Ishikawa (cell line): Measurements from ENCODE around the gene EMSY.

Experiments used
- CEBPB ChIP-seq: IDR thresholded peaks from 2 replicates; pipeline ENCODE4 v1.6.1; 2012
- CREB1 ChIP-seq: IDR thresholded peaks from 2 replicates; pipeline ENCODE4 v1.6.1; 2012; ENCODE audit warnings: low read depth
- EGR1 ChIP-seq: IDR thresholded peaks from 2 replicates; pipeline ENCODE4 v1.6.1; 2012
- EP300 ChIP-seq: IDR thresholded peaks from 2 replicates; pipeline ENCODE4 v1.6.1; 2012; ENCODE audit warnings: borderline replicate concordance
- FOXM1 ChIP-seq: IDR thresholded peaks from 2 replicates; pipeline ENCODE4 v1.6.1; 2012; ENCODE audit warnings: low read depth, borderline replicate concordance
- NFIC ChIP-seq: IDR thresholded peaks from 2 replicates; pipeline ENCODE4 v1.6.1; 2012
- RAD21 ChIP-seq: IDR thresholded peaks from 2 replicates; pipeline ENCODE4 v1.6.1; 2012; ENCODE audit warnings: low read depth
- TAF1 ChIP-seq: IDR thresholded peaks from 2 replicates; pipeline ENCODE4 v1.6.1; 2012; ENCODE audit warnings: low read depth, mild to moderate bottlenecking
- TCF12 ChIP-seq: IDR thresholded peaks from 2 replicates; pipeline ENCODE4 v1.6.1; 2012; ENCODE audit warnings: low read depth
- TEAD4 ChIP-seq: IDR thresholded peaks from 2 replicates; pipeline ENCODE4 v1.6.1; 2012
- YY1 ChIP-seq: IDR thresholded peaks from 2 replicates; pipeline ENCODE4 v1.6.1; 2012; ENCODE audit warnings: low read depth
- ZBTB7A ChIP-seq: IDR thresholded peaks from 2 replicates; pipeline ENCODE4 v1.6.1; 2012; ENCODE audit warnings: low read depth
- TF ChIP-seq, protein P1 (sequence below): IDR thresholded peaks from 2 replicates; pipeline ENCODE4 v1.6.1; 2012; ENCODE audit warnings: low read depth, mild to moderate bottlenecking
- TF ChIP-seq, protein P2 (sequence below): IDR thresholded peaks from 2 replicates; pipeline ENCODE4 v1.6.1; 2012
- TF ChIP-seq, protein P3 (sequence below): IDR thresholded peaks from 2 replicates; pipeline ENCODE4 v1.6.1; 2012

The EMSY gene

DNA sequence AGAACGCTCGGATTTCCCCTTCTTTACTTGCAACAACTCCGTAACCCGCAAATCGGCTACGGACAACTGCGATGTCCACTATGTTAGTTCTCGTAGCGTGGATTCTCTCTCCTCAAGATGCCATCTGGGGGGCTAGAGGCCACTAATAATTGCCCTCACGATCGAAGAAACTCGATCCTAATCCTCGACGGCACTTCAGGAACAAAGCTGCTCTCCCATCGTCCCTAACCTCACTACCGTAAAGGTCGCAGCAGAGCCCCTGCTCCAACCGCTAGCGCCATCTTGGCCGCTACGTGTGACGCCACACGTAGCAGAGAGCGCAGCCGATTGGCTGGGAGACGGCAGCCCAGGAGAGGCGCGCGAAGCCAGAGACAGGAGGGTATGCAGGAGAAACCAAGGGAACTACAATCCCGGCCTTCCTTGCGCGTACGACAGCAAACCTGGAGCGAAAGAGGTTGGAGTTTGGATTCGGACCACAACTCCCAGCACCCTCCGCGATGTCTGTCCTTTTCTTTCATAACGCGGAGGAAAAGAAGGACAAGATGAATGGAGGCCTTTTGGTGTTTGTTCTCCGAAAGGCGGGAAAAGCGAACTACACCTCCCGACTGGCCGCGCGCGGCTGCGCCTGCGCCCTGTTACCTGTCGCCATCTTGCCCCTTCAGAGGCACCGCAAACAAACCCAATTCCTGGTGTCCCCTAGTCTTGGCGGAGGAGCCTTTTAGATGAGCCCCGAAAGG is at the start of gene EMSY:
TSS of gene EMSY (plus strand) at position 635 of the 737 bp plus-strand sequence. CDS start 1,921 bp downstream, outside the sequence.
- TF ChIP-seq NFIC (no peak), ZBTB7A (no peak), TAF1 (peak; percentile 99), EP300 (no peak; the same call in 1 of the 2 replicates), FOXM1 (peak; percentile 35; the same call in 1 of the 2 replicates), CEBPB (peak; percentile 20; the same call in 1 of the 2 replicates), EGR1 (peak; percentile 18; the same call in 1 of the 2 replicates), CREB1 (peak; percentile 83), TEAD4 (no peak), TCF12 (peak; percentile 44; the same call in 1 of the 2 replicates), YY1 (peak; percentile 94), RAD21 (no peak)
- TF ChIP-seq, protein P1, sequence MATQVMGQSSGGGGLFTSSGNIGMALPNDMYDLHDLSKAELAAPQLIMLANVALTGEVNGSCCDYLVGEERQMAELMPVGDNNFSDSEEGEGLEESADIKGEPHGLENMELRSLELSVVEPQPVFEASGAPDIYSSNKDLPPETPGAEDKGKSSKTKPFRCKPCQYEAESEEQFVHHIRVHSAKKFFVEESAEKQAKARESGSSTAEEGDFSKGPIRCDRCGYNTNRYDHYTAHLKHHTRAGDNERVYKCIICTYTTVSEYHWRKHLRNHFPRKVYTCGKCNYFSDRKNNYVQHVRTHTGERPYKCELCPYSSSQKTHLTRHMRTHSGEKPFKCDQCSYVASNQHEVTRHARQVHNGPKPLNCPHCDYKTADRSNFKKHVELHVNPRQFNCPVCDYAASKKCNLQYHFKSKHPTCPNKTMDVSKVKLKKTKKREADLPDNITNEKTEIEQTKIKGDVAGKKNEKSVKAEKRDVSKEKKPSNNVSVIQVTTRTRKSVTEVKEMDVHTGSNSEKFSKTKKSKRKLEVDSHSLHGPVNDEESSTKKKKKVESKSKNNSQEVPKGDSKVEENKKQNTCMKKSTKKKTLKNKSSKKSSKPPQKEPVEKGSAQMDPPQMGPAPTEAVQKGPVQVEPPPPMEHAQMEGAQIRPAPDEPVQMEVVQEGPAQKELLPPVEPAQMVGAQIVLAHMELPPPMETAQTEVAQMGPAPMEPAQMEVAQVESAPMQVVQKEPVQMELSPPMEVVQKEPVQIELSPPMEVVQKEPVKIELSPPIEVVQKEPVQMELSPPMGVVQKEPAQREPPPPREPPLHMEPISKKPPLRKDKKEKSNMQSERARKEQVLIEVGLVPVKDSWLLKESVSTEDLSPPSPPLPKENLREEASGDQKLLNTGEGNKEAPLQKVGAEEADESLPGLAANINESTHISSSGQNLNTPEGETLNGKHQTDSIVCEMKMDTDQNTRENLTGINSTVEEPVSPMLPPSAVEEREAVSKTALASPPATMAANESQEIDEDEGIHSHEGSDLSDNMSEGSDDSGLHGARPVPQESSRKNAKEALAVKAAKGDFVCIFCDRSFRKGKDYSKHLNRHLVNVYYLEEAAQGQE = no peak
- TF ChIP-seq, protein P2, sequence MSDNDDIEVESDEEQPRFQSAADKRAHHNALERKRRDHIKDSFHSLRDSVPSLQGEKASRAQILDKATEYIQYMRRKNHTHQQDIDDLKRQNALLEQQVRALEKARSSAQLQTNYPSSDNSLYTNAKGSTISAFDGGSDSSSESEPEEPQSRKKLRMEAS = peak; percentile 60
- TF ChIP-seq, protein P3, sequence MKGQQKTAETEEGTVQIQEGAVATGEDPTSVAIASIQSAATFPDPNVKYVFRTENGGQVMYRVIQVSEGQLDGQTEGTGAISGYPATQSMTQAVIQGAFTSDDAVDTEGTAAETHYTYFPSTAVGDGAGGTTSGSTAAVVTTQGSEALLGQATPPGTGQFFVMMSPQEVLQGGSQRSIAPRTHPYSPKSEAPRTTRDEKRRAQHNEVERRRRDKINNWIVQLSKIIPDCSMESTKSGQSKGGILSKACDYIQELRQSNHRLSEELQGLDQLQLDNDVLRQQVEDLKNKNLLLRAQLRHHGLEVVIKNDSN = no peak

DNA sequence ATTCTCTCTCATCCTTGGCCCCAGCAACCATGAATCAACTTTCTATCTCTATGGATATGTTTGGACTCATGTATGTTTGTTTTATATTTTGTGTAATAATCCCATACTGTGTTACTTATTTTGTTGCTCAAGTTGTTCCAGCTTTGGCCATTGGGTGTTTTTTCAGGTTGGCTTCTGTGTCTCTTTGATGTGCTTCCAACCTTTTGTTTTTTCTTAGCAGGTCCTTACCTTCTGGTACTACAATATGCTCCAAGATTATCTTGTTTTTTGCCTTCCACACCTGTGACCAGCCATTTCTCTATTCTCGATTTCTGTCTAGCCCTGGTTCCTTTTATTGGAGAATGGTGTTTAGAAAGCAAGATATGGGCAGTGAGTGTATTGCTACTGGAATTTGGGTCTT is 49.5 kb upstream of the EMSY start:
- TF ChIP-seq TAF1 = no peak

GRCh38 chr11:76397383-76397782 is 47.4 kb upstream of the EMSY start:
- TF ChIP-seq, protein P2 = no peak
- no peak for TF ChIP-seq CEBPB
- no peak for TF ChIP-seq FOXM1
- no peak for TF ChIP-seq NFIC
- TF ChIP-seq, protein P3 = no peak
- TF ChIP-seq EGR1 = no peak
- TF ChIP-seq TAF1 = no peak
- no peak for TF ChIP-seq RAD21
- TF ChIP-seq TCF12 = no peak
- TF ChIP-seq TEAD4 = no peak
- no peak for TF ChIP-seq EP300
- TF ChIP-seq ZBTB7A = no peak
- TF ChIP-seq CREB1 = no peak

GRCh38 chr11:76400967-76401366 is 43.9 kb upstream of the EMSY start:
- no peak for TF ChIP-seq RAD21
- TF ChIP-seq, protein P2 = no peak
- no peak for TF ChIP-seq NFIC

DNA sequence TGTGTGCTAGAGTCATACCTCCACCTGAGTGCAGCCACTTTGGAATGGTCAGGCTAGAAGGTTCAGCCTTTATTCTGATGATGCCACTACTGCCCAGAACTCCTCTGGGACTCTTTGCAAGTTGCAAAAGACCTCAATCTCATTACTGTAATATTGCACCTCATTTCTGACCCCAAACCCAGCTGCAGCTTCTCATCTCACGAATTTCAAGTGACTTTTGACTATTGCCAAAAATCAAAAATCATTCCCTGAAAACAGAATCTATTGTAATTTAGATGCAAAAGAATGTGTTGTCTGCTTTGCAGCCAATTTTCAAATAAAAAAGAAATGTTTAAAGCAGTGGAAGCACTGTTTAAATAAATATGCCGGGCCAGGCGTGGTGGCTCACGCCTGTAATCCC is 38.5 kb upstream of the EMSY start:
- TF ChIP-seq, protein P2 = no peak
- TF ChIP-seq TCF12 = no peak
- TF ChIP-seq CEBPB = no peak
- TF ChIP-seq ZBTB7A = no peak
- TF ChIP-seq TEAD4 = no peak
- TF ChIP-seq NFIC = no peak
- no peak for TF ChIP-seq YY1

DNA sequence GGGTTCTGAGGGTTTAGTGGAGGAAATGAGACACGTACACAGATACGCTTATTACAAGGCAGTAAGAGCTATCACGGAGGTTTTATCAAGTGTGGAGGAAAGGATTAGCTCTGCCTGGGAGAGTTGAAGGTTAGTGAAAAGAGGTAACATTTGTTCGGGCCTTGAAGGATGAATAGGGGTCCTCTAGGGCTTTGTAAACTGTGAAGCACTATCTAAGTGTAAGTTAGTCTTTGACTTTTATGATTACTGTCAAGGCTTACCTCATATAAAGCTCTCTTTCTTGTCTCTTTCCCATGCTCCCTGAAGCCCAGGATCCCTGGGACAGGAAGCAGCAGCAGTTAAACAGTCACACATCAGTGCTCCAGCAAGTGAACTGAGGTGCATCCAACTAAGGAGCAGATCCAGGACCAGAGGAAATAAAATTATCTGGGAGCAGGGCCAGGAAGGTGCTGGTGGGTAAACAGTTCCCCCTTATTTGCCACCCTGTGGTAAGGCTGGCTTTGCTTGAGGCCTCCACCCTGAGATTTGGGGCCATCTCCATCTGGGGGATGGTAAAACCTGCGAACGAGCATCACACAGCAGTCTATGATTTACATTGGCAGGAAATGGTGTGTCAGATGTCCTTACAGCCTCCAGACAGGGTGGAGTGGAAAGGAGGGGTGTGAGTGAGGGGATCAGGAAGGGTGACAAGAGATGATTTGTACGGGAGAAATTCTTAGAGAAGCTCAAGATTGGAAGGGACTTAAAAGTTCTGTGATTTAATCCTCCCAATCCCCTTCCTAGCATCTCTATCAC is 36.5 kb upstream of the EMSY start:
- TF ChIP-seq CREB1 (no peak), CEBPB (no peak), TAF1 (no peak), TEAD4 (no peak)
- TF ChIP-seq, protein P3 = no peak
- TF ChIP-seq, protein P1 = no peak
